Thyroid gland (tissue), 4 donors: ENCODE data around the gene CCDC107. TPM values are rescaled to one million over a fixed set of nuclear protein-coding genes. Genes with fewer than 3 reads are reported as not detected.
"Not testable (repeated sequence)": the region's sequence is repeated elsewhere in the genome, so short reads cannot be mapped to it uniquely, and the experiment has no call there.

Experiments used
- DNase-seq, 2 donors: peaks; one replicate each; pipeline ENCODE4 v3.0.0-alpha.2; 2019
- H3K27ac ChIP-seq, 3 donors: fragments of 200-600 bp; sonication (generic); 1 replicate in 2 of 3; 2 replicates in 1 of 3; pipeline ENCODE4 v1.5.1; 2016 to 2019; ENCODE audit warnings: mild to moderate bottlenecking in 1 of 3, moderate library complexity in 1 of 3
- H3K27me3 ChIP-seq: fragments of 200-600 bp; sonication (generic); one replicate; pipeline ENCODE4 v1.5.1; 2019
- H3K36me3 ChIP-seq, 2 donors: fragments of 200-600 bp; sonication (generic); one replicate each; pipeline ENCODE4 v1.5.1; 2016 to 2019
- H3K4me1 ChIP-seq, 2 donors: fragments of 200-600 bp; sonication (generic); one replicate each; pipeline ENCODE4 v1.5.1; 2017 to 2019
- H3K4me3 ChIP-seq, 3 donors: fragments of 200-600 bp; sonication (generic); replicated peaks in 1 of 3; 1 replicate in 2 of 3; 2 replicates in 1 of 3; pipeline ENCODE4 v1.5.1; 2016; ENCODE audit warnings: mild to moderate bottlenecking in 1 of 3
- H3K9me3 ChIP-seq: fragments of 200-600 bp; sonication (generic); one replicate; pipeline ENCODE4 v1.5.1; 2017
- CTCF ChIP-seq, 6 experiments: fragments of 200-600 bp in 3 of 6; fragments of 450-650 bp in 3 of 6; sonication (generic) in 3 of 6; IDR thresholded peaks; one replicate each; pipeline ENCODE4 v1.5.1; 2016 to 2019; ENCODE audit warnings: antibody characterized with exemption in 6 of 6, mild to moderate bottlenecking in 2 of 6, inconsistent platforms in 1 of 6, moderate library complexity in 1 of 6
- POLR2A ChIP-seq, 2 donors: fragments of 450-650 bp; IDR thresholded peaks; one replicate each; pipeline ENCODE4 v1.6.1; 2017; ENCODE audit warnings: antibody characterized with exemption in 2 of 2, mild to moderate bottlenecking in 2 of 2, moderate library complexity in 1 of 2
- WGBS, 2 donors: methylation state at CpG; one replicate each; pipeline ENCODE4 v1.1.5; 2017; 5-methylcytosine and 5-hydroxymethylcytosine counted together
- intact Hi-C: fragments of 100-400 bp; cut with DNase I; formaldehyde crosslinking; loops from one replicate; pipeline ENCODE4 v1.15.1; 2023
- total RNA-seq, 4 donors: library from RNA; depleted of rRNA; stranded (reverse); fragments of >200 nt; gene quantifications; one replicate each; pipeline ENCODE4 v1.2.3, GENCODE V29; 2016

Gene CCDC107
- total RNA-seq, 4 donors from 2014 or later = 21.0 to 40.9 (median 27.9) TPM

DNA sequence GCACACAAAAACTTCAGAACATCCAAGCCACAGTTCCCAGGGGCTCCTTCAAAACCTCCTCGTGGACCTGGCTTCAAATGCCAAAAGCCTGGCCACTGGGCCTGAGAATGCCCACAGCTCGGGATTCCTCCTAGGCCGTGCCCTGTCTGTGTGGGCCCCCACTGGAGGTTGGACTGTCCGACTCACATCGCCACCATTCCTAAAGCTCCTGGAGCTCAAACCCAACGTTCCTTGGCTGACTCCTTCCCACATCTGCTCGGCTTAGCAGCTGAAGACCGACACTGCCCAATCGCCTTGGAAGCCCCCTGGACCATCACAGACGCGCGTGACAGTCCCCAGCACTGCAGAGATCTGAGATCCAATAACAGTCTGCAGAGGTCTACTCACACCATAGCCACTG, 15.0 kb upstream of the CCDC107 start:
- intact Hi-C loops = loop anchor here (10.0 kb wide), 1 partner anchor 242 kb away; no protein-coding TSS in a partner anchor

DNA sequence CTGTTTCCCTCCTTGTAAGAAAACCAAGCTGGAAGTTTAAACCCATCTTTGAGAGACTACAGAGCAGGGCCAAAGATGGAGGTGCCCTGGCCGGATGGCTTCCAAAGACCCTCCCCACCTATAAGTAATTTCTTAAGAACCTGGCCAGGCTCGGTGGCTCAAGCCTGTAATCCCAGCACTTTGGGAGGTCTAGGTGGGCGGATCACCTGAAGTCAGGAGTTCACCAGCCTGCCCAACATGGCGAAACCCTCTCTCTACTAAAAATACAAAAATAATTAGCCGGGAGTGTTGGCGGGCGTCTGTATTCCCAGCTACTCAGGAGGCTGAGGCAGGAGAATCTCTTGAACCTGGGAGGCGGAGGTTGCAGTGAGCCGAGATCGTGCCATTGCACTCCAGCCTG, 12.4 kb upstream of the CCDC107 start:
- peaks cover 5 to 13% of the 10 kb centered on the region in 2 donors for H3K4me1 ChIP-seq
- H3K36me3 ChIP-seq, H3K9me3 ChIP-seq, H3K27me3 ChIP-seq, DNase-seq: not testable (repeated sequence)
- WGBS, 2 donors = 24 to 31% methylated on average over 9 to 10 of the region's 10 CpGs
- H3K4me3 ChIP-seq = peak overlapping the region; percentile 17 to 54 (median 39)
- peak overlapping the region; percentile 78 to 92 (median 90) for H3K27ac ChIP-seq
- intact Hi-C loops = loop anchor here (5.0 to 10.0 kb wide), 3 partner anchors 38 to 239 kb away; partner anchors contain the start of gene TESK1

More for the DNA sequence above, 15.0 kb upstream of the CCDC107 start:
- Histone ChIP-seq H3K27ac (no peak overlapping the region), H3K27me3 (no peaks in the 10 kb centered on the region), H3K36me3 (no peaks in the 10 kb centered on the region), H3K4me1 (peaks cover 5 to 13% of the 10 kb centered on the region in 2 donors), H3K4me3 (no peak overlapping the region), H3K9me3 (no peaks in the 10 kb centered on the region)
- no peak for DNase-seq
- 86 to 89% methylated on average over 8 to 12 of the region's 12 CpGs for WGBS, 2 donors
- TF ChIP-seq CTCF (IDR thresholded peaks at IDR 0.05) (no peak), POLR2A (IDR thresholded peaks at IDR 0.05) (no peak)

DNA sequence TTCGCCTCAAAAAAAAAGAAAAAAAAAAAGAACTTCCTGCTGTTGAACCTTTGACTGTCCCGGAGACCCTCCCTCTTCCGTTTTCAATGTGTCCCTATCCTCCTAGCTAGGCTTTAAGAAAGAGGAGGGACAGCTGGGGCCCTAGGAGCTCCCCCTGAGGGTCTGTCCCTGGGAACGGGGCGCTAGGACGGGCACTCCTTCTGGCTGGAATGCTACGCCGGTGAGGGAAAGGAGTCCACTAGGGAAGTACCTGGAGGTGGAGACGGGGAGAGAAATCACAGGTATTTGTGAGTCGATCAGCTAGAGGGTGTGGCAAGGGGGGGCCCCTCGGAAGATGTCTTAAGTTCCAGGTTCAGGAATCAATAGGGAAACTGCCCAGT, 11.9 kb upstream of the CCDC107 start:
- Histone ChIP-seq H3K4me1 (peaks cover 5 to 13% of the 10 kb centered on the region in 2 donors), H3K27ac (peak overlapping the region; percentile 78 to 92 (median 90)), H3K4me3 (peak overlapping the region; percentile 17 to 54 (median 39)), H3K36me3 (no peaks in the 10 kb centered on the region), H3K27me3 (no peaks in the 10 kb centered on the region), H3K9me3 (no peaks in the 10 kb centered on the region)
- intact Hi-C loops = loop anchor here (5.0 to 10.0 kb wide), 3 partner anchors 39 to 239 kb away; partner anchors contain the start of gene TESK1
- no peak for TF ChIP-seq POLR2A (IDR thresholded peaks at IDR 0.05)
- TF ChIP-seq CTCF (IDR thresholded peaks at IDR 0.05) = no peak
- WGBS, 2 donors = 0 to 2% methylated on average over 11 of the region's 11 CpGs
- peak; percentile 64 to 65 for DNase-seq

- DNase-seq = peak; percentile 93 to 94
- Histone ChIP-seq H3K27me3 (no peaks in the 10 kb centered on the region), H3K9me3 (no peaks in the 10 kb centered on the region), H3K4me1 (peaks cover 5 to 13% of the 10 kb centered on the region in 2 donors), H3K36me3 (no peaks in the 10 kb centered on the region), H3K4me3 (peak overlapping the region; percentile 17 to 54 (median 39)), H3K27ac (peak overlapping the region; percentile 78 to 92 (median 90))
- TF ChIP-seq POLR2A (IDR thresholded peaks at IDR 0.05) (peak; percentile 62 to 95), CTCF (IDR thresholded peaks at IDR 0.05) (peak; percentile 83 to 99 (median 96))
- intact Hi-C loops = loop anchor here (5.0 to 10.0 kb wide), 3 partner anchors 39 to 238 kb away; partner anchors contain the start of gene TESK1
- 0 to 1% methylated on average over 19 to 44 of the region's 58 CpGs for WGBS, 2 donors
Measured at GRCh38 chr9:35646533-35647265, 11.4 kb upstream of the CCDC107 start.

- H3K4me1 ChIP-seq = peaks cover 5 to 13% of the 10 kb centered on the region in 2 donors
- no peak for TF ChIP-seq POLR2A (IDR thresholded peaks at IDR 0.05)
- no peak for TF ChIP-seq CTCF (IDR thresholded peaks at IDR 0.05)
- DNase-seq = no peak
- WGBS, 2 donors = 81 to 82% methylated on average over 20 to 26 of the region's 26 CpGs
- no peaks in the 10 kb centered on the region for H3K36me3 ChIP-seq
- no peak overlapping the region for H3K4me3 ChIP-seq
- intact Hi-C loops = loop anchor here (5.0 to 10.0 kb wide), 4 partner anchors 42 to 235 kb away; partner anchors contain the start of gene TESK1
- H3K27me3 ChIP-seq = no peaks in the 10 kb centered on the region
- H3K27ac ChIP-seq = peak overlapping the region in 1 of 3 donors; percentile 17
- H3K9me3 ChIP-seq = no peaks in the 10 kb centered on the region
Measured at GRCh38 chr9:35649431-35650340, 8.4 kb upstream of the CCDC107 start.
